SK-N-SH (cell line): ENCODE results near the gene LPP. TPM values are rescaled to one million over a fixed set of nuclear protein-coding genes. Genes with fewer than 3 reads are reported as not detected.

Experiments used
- CTCF ChIA-PET: fragments of 300-600, 350-600 bp; formaldehyde crosslinking; extraction: SDS; loops from one replicate; lab custom pipeline; 2021; lab: Yijun Ruan, JAX
- POLR2A ChIA-PET: fragments of 350-600 bp; sonication (Branson Sonifier 250); formaldehyde crosslinking; extraction: SDS; loops from one replicate; lab custom pipeline; 2020; ENCODE audit warnings: antibody characterized with exemption, inconsistent platforms; lab: Yijun Ruan, JAX
- DNase-seq: peaks from one replicate; pipeline ENCODE4 v3.0.0; 2012
- H2AFZ ChIP-seq: fragments of 200-600 bp; sonication (generic); 2 replicates; pipeline ENCODE4 v1.8.1; 2016; ENCODE audit warnings: antibody characterized with exemption, mild to moderate bottlenecking, low read depth
- H3F3A ChIP-seq: fragments of 200-600 bp; sonication (generic); replicated peaks from 2 replicates; pipeline ENCODE3; 2016; ENCODE audit warnings: antibody characterized with exemption, mild to moderate bottlenecking; ENCODE audit not compliant: insufficient read depth
- H3K27ac ChIP-seq, 2 experiments: fragments of 200-500 bp in 1 of 2; fragments of 200-600 bp in 1 of 2; sonication (Bioruptor generic) in 1 of 2; sonication (generic), shearing (Covaris generic) in 1 of 2; 2 replicates each; pipeline versions ENCODE4 v1.5.1 to v1.6.1; 2014 to 2016; ENCODE audit warnings: low read depth in 2 of 2, inconsistent platforms in 1 of 2, low read length in 1 of 2, mild to moderate bottlenecking in 1 of 2, mixed read lengths in 1 of 2
- H3K27me3 ChIP-seq: fragments of 200-600 bp; sonication (generic), shearing (Covaris generic); 2 replicates; pipeline ENCODE4 v1.6.1; 2016; ENCODE audit warnings: mixed run types; ENCODE audit not compliant: insufficient read depth
- H3K36me3 ChIP-seq, 2 experiments: fragments of 200-500 bp in 1 of 2; fragments of 200-600 bp in 1 of 2; sonication (Bioruptor generic) in 1 of 2; sonication (generic) in 1 of 2; replicated peaks in 1 of 2; 2 replicates each; pipeline versions ENCODE3 to v1.5.1; 2014 to 2016; ENCODE audit warnings: low read length in 1 of 2, mild to moderate bottlenecking in 1 of 2; ENCODE audit not compliant: insufficient read depth in 2 of 2, control insufficient read depth in 1 of 2
- H3K4me1 ChIP-seq, 2 experiments: fragments of 200-500 bp in 1 of 2; fragments of 200-600 bp in 1 of 2; sonication (Bioruptor generic) in 1 of 2; sonication (generic), shearing (Covaris generic) in 1 of 2; 2 replicates each; pipeline versions ENCODE4 v1.5.1 to v1.6.1; 2014 to 2016; ENCODE audit warnings: low read depth in 1 of 2, low read length in 1 of 2, mixed run types in 1 of 2; ENCODE audit not compliant: insufficient read depth in 2 of 2, control insufficient read depth in 1 of 2
- H3K4me2 ChIP-seq: fragments of 200-600 bp; sonication (generic), shearing (Covaris generic); 2 replicates; pipeline ENCODE4 v1.6.1; 2017; ENCODE audit warnings: mixed run types
- H3K4me3 ChIP-seq, 2 experiments: fragments of 200-500 bp in 1 of 2; fragments of 200-600 bp in 1 of 2; sonication (Bioruptor generic) in 1 of 2; sonication (generic), shearing (Covaris generic) in 1 of 2; 2 replicates each; pipeline versions ENCODE4 v1.5.1 to v1.8.1; 2014 to 2016; ENCODE audit warnings: low read depth in 2 of 2, inconsistent platforms in 1 of 2, low read length in 1 of 2, mild to moderate bottlenecking in 1 of 2, mixed read lengths in 1 of 2, moderate library complexity in 1 of 2
- H3K79me2 ChIP-seq: fragments of 200-600 bp; sonication (generic); 2 replicates; pipeline ENCODE4 v1.8.1; 2017; ENCODE audit warnings: mild to moderate bottlenecking; ENCODE audit not compliant: insufficient read depth
- H3K9ac ChIP-seq: fragments of 200-600 bp; sonication (generic); 2 replicates; pipeline ENCODE4 v1.6.1; 2017; ENCODE audit warnings: mixed run types
- H3K9me2 ChIP-seq: fragments of 200-600 bp; sonication (generic); 2 replicates; pipeline ENCODE4 v1.6.1; 2017; ENCODE audit warnings: mixed run types
- H3K9me3 ChIP-seq: fragments of 200-600 bp; sonication (generic); 2 replicates; pipeline ENCODE4 v1.6.1; 2017; ENCODE audit warnings: mixed run types, mild to moderate bottlenecking, moderate library complexity
- H4K20me1 ChIP-seq: fragments of 200-600 bp; sonication (generic); 2 replicates; pipeline ENCODE4 v1.6.1; 2017; ENCODE audit warnings: mild to moderate bottlenecking, mixed run types; ENCODE audit not compliant: insufficient read depth
- CHD2 ChIP-seq: fragments of 150-350 bp; IDR thresholded peaks from 2 replicates; pipeline ENCODE4 v1.6.1; 2018; ENCODE audit warnings: low read length; ENCODE audit not compliant: partially characterized antibody
- CTCF ChIP-seq: fragments of 200-600 bp; sonication (generic); IDR thresholded peaks from 2 replicates; pipeline ENCODE4 v1.6.1; 2017; ENCODE audit warnings: antibody characterized with exemption, mild to moderate bottlenecking, moderate library complexity
- EZH2phosphoT487 ChIP-seq: fragments of 200-600 bp; sonication (generic); IDR thresholded peaks from 2 replicates; pipeline ENCODE4 v1.6.1; 2017; ENCODE audit warnings: low read depth, mixed run types, mild to moderate bottlenecking, antibody characterized with exemption, moderate library complexity, borderline replicate concordance
- JUND ChIP-seq: IDR thresholded peaks from 2 replicates; pipeline ENCODE4 v1.4.0; 2012
- MXI1 ChIP-seq: IDR thresholded peaks from 2 replicates; pipeline ENCODE4 v1.6.1; 2012; ENCODE audit warnings: mild to moderate bottlenecking, low read depth, low read length, improper control_type of control experiment
- NRF1 ChIP-seq: IDR thresholded peaks from 2 replicates; pipeline ENCODE4 v1.6.1; 2012; ENCODE audit warnings: low read depth, mild to moderate bottlenecking, low read length
- PBX3 ChIP-seq: IDR thresholded peaks from 2 replicates; pipeline ENCODE4; 2012
- RFX5 ChIP-seq: IDR thresholded peaks from 2 replicates; pipeline ENCODE4 v1.6.1; 2012; ENCODE audit warnings: mild to moderate bottlenecking, improper control_type of control experiment, low read length
- RXRA ChIP-seq: IDR thresholded peaks from 2 replicates; pipeline ENCODE4 v1.4.0; 2012; ENCODE audit warnings: low read depth, mild to moderate bottlenecking, borderline replicate concordance
- SMC3 ChIP-seq: IDR thresholded peaks from 2 replicates; pipeline ENCODE4 v1.6.1; 2012; ENCODE audit warnings: low read depth, low read length, improper control_type of control experiment
- TAF1 ChIP-seq: IDR thresholded peaks from 2 replicates; pipeline ENCODE4 v1.6.1; 2012; ENCODE audit warnings: low read depth, mild to moderate bottlenecking, low read length, moderate library complexity, borderline replicate concordance
- USF1 ChIP-seq: IDR thresholded peaks from 2 replicates; pipeline ENCODE4 v1.4.0; 2012; ENCODE audit warnings: low read depth, borderline replicate concordance
- WGBS: methylation state at CpG from one replicate; pipeline ENCODE4 v1.1.6; 2017; ENCODE audit warnings: low lambda C conversion rate; 5-methylcytosine and 5-hydroxymethylcytosine counted together
- polyA plus RNA-seq, 3 experiments: library from polyadenylated mRNA; depleted of rRNA; stranded (reverse); fragments of >200 nt; gene quantifications; 2 replicates each; pipeline ENCODE4 v1.2.3, GENCODE V29; 2012
- TF ChIP-seq, protein P1 (sequence below): IDR thresholded peaks from 2 replicates; pipeline ENCODE4 v1.6.1; 2012; ENCODE audit warnings: mild to moderate bottlenecking, low read depth, low read length, moderate library complexity

LPP gene
- polyA plus RNA-seq, 1 of the 3 experiments (the other 2 are of a cell fraction), result 6.6 TPM

DNA sequence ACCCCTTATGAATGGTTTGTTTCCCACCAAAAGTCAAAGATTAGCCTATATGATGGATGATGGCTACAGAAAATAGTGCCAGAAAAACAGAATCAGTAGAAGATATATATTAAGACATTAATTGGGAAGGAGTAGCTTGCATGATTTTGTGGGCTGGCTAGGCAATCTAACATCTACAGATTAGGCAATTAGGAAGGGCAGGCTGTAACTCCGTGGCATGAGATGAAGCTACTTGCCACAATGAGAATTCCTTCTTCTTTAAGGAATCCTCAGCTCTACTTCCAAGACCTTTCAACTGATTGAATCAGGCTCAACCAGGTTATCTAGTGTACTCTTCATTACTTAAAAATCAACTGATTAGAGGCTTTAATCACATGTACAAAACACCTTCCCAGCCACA, 426.7 kb downstream of the LPP start:
- TF ChIP-seq EZH2phosphoT487, result no peak
- TF ChIP-seq PBX3, result no peak
- TF ChIP-seq RFX5, result no peak
- no peak for TF ChIP-seq USF1
- TF ChIP-seq TAF1, result no peak
- TF ChIP-seq, protein P1, sequence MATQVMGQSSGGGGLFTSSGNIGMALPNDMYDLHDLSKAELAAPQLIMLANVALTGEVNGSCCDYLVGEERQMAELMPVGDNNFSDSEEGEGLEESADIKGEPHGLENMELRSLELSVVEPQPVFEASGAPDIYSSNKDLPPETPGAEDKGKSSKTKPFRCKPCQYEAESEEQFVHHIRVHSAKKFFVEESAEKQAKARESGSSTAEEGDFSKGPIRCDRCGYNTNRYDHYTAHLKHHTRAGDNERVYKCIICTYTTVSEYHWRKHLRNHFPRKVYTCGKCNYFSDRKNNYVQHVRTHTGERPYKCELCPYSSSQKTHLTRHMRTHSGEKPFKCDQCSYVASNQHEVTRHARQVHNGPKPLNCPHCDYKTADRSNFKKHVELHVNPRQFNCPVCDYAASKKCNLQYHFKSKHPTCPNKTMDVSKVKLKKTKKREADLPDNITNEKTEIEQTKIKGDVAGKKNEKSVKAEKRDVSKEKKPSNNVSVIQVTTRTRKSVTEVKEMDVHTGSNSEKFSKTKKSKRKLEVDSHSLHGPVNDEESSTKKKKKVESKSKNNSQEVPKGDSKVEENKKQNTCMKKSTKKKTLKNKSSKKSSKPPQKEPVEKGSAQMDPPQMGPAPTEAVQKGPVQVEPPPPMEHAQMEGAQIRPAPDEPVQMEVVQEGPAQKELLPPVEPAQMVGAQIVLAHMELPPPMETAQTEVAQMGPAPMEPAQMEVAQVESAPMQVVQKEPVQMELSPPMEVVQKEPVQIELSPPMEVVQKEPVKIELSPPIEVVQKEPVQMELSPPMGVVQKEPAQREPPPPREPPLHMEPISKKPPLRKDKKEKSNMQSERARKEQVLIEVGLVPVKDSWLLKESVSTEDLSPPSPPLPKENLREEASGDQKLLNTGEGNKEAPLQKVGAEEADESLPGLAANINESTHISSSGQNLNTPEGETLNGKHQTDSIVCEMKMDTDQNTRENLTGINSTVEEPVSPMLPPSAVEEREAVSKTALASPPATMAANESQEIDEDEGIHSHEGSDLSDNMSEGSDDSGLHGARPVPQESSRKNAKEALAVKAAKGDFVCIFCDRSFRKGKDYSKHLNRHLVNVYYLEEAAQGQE, result no peak
- no peak for TF ChIP-seq JUND
- no peak for TF ChIP-seq NRF1
- TF ChIP-seq CTCF, result no peak
- POLR2A ChIA-PET, result no interaction called here
- WGBS, result 100% methylated on average over 1 of the region's 1 CpG
- no peak overlapping the region for H3K27ac ChIP-seq
- no peaks in the 10 kb centered on the region for H3K27me3 ChIP-seq
- H3K9me3 ChIP-seq, result no peaks in the 10 kb centered on the region
- no peak for DNase-seq
- H3F3A ChIP-seq, result peaks cover 8% of the 10 kb centered on the region
- no peaks in the 10 kb centered on the region for H3K36me3 ChIP-seq
- no peak overlapping the region for H3K4me3 ChIP-seq
- H3K4me1 ChIP-seq, result peaks cover 3 to 28% of the 10 kb centered on the region in 2 experiments; a peak in 3 of 4 replicates
- no peak overlapping the region for H3K4me2 ChIP-seq
- no peak overlapping the region for H3K9ac ChIP-seq
- H4K20me1 ChIP-seq, result no peaks in the 10 kb centered on the region
- CTCF ChIA-PET, result no interaction called here
- no peaks in the 10 kb centered on the region for H3K9me2 ChIP-seq
- peaks cover 16% of the 10 kb centered on the region; the same call in 1 of the 2 replicates for H3K79me2 ChIP-seq
- no peak overlapping the region for H2AFZ ChIP-seq

GRCh38 chr3:188581365-188581764, 427.4 kb downstream of the LPP start:
- no peak overlapping the region for H3K4me3 ChIP-seq
- ChIA-PET POLR2A (no interaction called here), CTCF (no interaction called here)
- peaks cover 21% of the 10 kb centered on the region; the same call in 1 of the 2 replicates for H3K79me2 ChIP-seq
- H3K9me2 ChIP-seq, result no peaks in the 10 kb centered on the region
- WGBS, result 80% methylated on average over 4 of the region's 4 CpGs
- H4K20me1 ChIP-seq, result no peaks in the 10 kb centered on the region
- H3K4me1 ChIP-seq, result peaks cover 3 to 29% of the 10 kb centered on the region in 2 experiments; a peak in 3 of 4 replicates
- peaks cover 8% of the 10 kb centered on the region for H3F3A ChIP-seq
- H3K27me3 ChIP-seq, result no peaks in the 10 kb centered on the region
- no peak overlapping the region for H3K9ac ChIP-seq
- H3K4me2 ChIP-seq, result no peak overlapping the region
- no peaks in the 10 kb centered on the region for H3K9me3 ChIP-seq
- H3K36me3 ChIP-seq, result no peaks in the 10 kb centered on the region
- no peak for DNase-seq
- no peak overlapping the region for H2AFZ ChIP-seq
- H3K27ac ChIP-seq, result no peak overlapping the region
- TF ChIP-seq MXI1 (no peak), RXRA (no peak), SMC3 (no peak), CTCF (no peak), CHD2 (no peak)
- TF ChIP-seq, protein P1, result no peak
